ENCODE results near the gene POLR2M. TPM values are rescaled to one million over a fixed set of nuclear protein-coding genes. Genes with fewer than 3 reads are reported as not detected.

Gene POLR2M
- total and polyA plus RNA-seq, 2 experiments from 2014 or later = 19.6 to 46.3 TPM

DNA sequence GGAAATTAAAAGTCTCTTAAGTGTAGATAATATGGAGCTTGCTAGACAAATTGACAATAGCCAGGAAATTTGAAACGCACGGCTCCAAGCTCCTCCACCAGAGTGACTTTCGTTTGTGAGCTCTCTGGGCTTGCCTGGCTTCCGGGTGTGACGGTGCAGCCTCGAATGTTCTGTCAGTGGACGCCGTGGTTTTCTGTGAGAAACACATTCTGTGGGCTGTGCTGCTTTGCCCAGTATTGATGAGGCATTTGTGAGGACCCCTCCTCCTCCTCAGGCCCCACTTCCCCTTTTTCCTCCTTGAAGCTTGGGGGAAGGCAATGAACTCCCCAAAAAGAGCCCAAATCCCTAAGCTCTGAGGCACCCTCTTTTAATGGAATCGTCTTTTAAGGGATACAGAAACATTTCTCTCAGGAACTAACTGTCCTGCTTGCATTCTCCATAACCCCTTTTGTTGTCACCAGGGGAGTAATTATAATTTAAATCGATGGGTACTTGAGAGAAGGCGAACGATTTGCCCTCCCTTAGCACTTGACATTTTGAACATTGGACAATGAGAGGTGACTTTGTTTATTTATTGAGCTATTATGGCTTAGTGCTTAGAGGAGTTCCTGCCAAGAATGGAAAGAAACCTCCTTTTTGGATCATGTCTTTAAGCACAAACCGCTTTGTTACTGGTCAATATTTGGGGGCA, 40.8 kb downstream of the POLR2M start:
- Mint-ChIP-seq H3K27me3 (ENCODE audit: insufficient read depth, low read depth, poor library complexity) (peaks cover 7% of the 10 kb centered on the region), H3K36me3 (ENCODE audit: low read depth) (no peaks in the 10 kb centered on the region), H3K9me3 (no peaks in the 10 kb centered on the region), H3K27ac (no peak overlapping the region), H3K4me3 (no peak overlapping the region), H3K4me1 (peaks cover 35% of the 10 kb centered on the region)
- DNase-seq (ENCODE audit: low spot score) = peak; percentile 27
- Histone ChIP-seq H3K27ac (ENCODE audit: low read depth) (no peak overlapping the region), H4K20me1 (replicated peaks; ENCODE audit: insufficient read depth) (no peaks in the 10 kb centered on the region), H3K9me2 (ENCODE audit: insufficient read depth) (peaks cover 15% of the 10 kb centered on the region; the same call in 1 of the 2 replicates), H3K36me3 (ENCODE audit: insufficient read depth) (no peaks in the 10 kb centered on the region), H3F3A (replicated peaks; ENCODE audit: low read depth) (no peaks in the 10 kb centered on the region), H3K4me1 (ENCODE audit: insufficient read depth) (peaks cover 18% of the 10 kb centered on the region), H3K4me2 (peak overlapping the region; percentile 53), H2AFZ (peak overlapping the region; percentile 99), H3K27me3 (ENCODE audit: insufficient read depth) (no peaks in the 10 kb centered on the region), H3K4me3 (no peak overlapping the region), H3K79me2 (replicated peaks; ENCODE audit: insufficient read depth) (no peaks in the 10 kb centered on the region)
- no peak; the same call in 2 of the 3 replicates for ATAC-seq
- TF ChIP-seq ETS1 (IDR thresholded peaks at IDR 0.05) (no peak), EZH2phosphoT487 (IDR thresholded peaks at IDR 0.05; ENCODE audit: unreplicated experiment) (no peak), CTCF (conservative IDR thresholded peaks at IDR 0.05; ENCODE audit: low read depth in 2 of 2) (no peak), NANOG (IDR thresholded peaks at IDR 0.05; ENCODE audit: borderline replicate concordance) (no peak), JUNB (IDR thresholded peaks at IDR 0.05; ENCODE audit: unreplicated experiment) (no peak), EZH2 (IDR thresholded peaks at IDR 0.05; ENCODE audit: low read depth, unreplicated experiment) (no peak), REST (IDR thresholded peaks at IDR 0.05; ENCODE audit: unreplicated experiment) (no peak), CREB1 (CRISPR knock-in tag; IDR thresholded peaks at IDR 0.05; ENCODE audit: low read depth) (no peak), ZNF462 (CRISPR knock-in tag; IDR thresholded peaks at IDR 0.05) (no peak), POLR2AphosphoS5 (IDR thresholded peaks at IDR 0.05; ENCODE audit: low read depth) (no peak), STAT1 (IDR thresholded peaks at IDR 0.05; ENCODE audit: unreplicated experiment) (no peak), ZNF331 (CRISPR knock-in tag; IDR thresholded peaks at IDR 0.05; ENCODE audit: low read depth) (no peak), ZNF114 (CRISPR knock-in tag; IDR thresholded peaks at IDR 0.05) (no peak)
